Frontal cortex (tissue), 4 donors: ENCODE data around the gene NR4A3. TPM values are rescaled to one million over a fixed set of nuclear protein-coding genes. Genes with fewer than 3 reads are reported as not detected.

Experiments
- DNase-seq, 2 donors: peaks; one replicate each; pipeline ENCODE4 v3.0.0; 2012; ENCODE audit warnings: low spot score in 2 of 2
- FAIRE-seq: peaks from 2 replicates; lab custom pipeline; 2012; peaks lifted over from hg19 to GRCh38; lab: Jason Lieb, UNC
- total RNA-seq: library from RNA; depleted of rRNA; stranded (reverse); fragments of >200 nt; gene quantifications from one replicate; pipeline ENCODE4 v1.2.3, GENCODE V29; 2014
- donor health status: control.
- donor health status: control.
- donor health status: control.

Gene NR4A3
- total RNA-seq, 1 donor from 2014 or later, result 3.7 TPM

DNA sequence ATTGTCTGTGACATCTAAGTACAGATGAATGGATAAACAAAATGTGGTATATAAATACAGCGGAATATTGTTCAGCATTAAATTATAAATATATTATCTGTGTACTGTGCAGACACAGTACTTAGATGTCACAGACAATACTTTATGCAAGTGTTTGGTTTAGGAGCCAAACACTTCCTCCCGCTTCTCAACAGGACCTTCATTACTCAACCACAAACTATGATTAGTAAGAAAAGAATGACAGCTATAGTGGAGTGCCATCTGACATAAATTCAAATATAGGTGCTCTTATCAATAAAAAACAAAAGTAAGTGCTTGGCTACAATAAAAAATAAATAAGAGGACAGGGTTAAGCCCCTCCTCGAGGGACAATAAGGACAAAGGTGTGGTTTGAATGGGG lies 45.9 kb downstream of the NR4A3 start:
- DNase-seq (no peak), FAIRE-seq (no peak)

GRCh38 chr9:99867968-99868367 lies 46.3 kb downstream of the NR4A3 start:
- FAIRE-seq, result no peak
- DNase-seq, result no peak

DNA sequence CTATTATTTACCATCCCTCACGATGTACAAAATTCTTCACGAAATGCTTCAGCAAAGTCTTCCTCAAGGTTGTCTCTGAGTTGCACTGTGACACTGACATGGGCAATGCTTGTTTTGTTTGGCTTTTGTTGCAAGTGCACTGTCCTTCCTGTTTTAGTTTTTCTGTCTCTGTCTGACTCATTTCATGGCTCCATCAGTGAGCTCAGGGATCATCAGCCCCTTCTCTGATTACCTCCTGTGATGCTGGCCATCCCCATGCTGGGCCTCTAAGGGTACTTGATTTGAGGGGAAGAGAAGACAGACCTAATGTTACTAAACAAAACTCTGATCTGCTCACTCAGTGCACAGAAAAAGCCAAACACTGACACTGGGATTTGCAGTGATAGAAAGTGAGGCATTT lies 47.2 kb downstream of the NR4A3 start:
- DNase-seq (no peak), FAIRE-seq (no peak)

DNA sequence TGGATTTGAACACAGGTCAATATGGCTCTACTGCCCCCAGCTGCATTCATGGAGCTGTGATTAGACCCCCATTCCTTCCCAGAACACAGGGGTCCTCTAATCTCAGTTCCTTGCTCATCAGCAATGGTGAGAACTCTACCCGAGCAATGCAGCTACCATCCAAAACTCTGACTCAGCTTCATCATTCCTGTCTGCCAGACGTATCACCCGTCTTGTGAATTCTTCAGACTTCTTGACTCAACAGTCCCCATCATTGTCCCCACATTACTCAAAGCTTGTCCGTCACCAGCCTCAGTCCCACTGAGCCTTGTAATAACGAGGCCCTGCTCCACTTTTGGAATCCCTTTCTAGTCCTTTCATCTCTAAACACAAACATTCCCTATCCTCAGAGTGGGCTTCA lies 48.4 kb downstream of the NR4A3 start:
- DNase-seq, result no peak
- no peak for FAIRE-seq

DNA sequence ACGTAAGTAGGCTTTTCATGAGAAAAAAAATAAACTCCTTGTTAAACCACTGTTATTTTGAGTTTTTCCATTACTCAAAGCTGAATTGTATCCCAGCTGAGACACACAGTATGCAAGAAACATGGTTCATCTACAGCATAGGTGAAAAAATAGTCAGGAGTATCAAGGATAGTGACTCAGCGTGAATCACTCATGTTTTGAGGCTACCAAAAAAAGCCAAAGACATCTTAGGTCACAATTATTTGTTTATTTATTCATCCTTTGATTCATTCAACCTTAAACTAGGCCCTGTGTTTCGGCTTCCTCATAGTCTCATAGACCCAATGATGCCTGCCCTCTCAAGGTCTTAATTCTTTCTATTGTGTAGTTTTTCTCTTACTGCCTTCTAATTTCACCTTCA lies 51.8 kb downstream of the NR4A3 start:
- DNase-seq, result no peak
- no peak for FAIRE-seq

DNA sequence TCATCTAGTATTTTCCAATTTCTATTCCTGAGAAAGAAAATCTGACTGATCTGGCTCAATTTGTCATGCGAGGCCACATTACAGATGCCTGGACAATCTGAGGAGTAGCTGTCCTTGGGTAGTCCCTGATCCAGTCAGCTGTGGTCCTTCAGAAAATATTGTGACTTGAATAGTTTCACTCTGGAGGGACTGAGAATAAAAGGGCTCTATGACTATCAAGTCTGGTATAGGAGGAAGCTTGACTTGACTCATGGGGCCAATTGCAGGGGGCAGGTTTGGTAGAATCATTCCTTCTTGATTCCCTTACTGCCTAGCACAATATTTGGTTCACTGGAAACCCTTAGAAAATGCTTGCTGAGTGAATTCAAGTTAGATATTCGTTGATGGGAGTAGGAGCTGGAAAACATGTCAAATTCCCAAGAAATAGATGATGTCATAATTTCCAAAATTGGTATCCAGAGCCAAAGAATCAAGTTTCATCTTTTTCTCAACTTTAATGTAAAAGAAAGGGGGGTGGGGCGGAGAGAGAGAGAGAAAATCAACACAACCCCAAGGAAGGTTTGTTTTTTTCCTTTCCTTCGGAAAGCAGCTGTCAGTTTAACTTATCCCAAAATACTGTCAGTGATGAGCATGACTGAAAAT lies 52.4 kb downstream of the NR4A3 start:
- DNase-seq (no peak), FAIRE-seq (no peak)

GRCh38 chr9:99876190-99876589 lies 54.5 kb downstream of the NR4A3 start:
- no peak for FAIRE-seq

DNA sequence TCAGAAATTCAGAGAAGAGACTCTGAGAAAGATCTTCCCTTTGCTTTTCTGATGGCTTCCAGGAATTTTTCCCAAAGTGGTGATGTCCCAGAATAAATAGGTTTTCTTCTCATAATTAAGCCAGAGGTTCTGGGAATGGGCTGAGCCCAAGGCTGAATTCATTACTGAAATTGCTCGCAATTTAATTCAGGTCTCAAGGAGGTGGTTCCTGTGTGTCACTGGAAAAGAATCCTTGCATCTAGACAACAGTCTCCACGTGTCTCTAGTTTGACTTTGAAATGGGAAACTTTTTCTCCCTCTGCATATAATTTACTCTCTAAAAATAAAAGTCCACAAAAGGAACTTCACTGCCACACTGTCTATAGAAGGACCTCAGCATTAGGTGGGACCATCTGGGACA lies 57.0 kb downstream of the NR4A3 start:
- DNase-seq (no peak), FAIRE-seq (no peak)

More at GRCh38 chr9:99876190-99876589, 54.5 kb downstream of the NR4A3 start:
- no peak for DNase-seq

GRCh38 chr9:99881769-99882168 lies 60.1 kb downstream of the NR4A3 start:
- FAIRE-seq (no peak), DNase-seq (no peak)

DNA sequence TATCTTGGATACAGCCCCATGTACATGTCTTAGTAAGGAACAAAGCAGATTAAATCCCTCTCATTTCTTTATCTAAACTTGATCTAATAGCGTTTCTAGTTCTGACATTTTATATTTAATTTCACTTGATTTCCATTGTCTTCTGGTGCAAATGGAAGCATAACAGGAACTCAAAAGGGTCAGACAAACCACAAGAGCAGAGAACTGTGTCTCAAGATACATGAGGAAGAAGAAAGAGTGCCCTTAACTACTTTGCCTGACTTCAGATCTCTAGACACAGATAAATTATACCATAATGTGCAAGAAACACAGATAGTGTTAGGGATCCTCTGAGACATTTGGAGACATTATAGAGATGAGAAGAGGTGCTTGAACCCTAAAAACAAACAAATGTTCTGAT lies 64.1 kb downstream of the NR4A3 start:
- no peak for FAIRE-seq
- DNase-seq, result no peak

GRCh38 chr9:99889120-99889519 lies 67.4 kb downstream of the NR4A3 start:
- DNase-seq (no peak), FAIRE-seq (no peak)

GRCh38 chr9:99894826-99895225 lies 73.1 kb downstream of the NR4A3 start:
- no peak for DNase-seq
- FAIRE-seq, result no peak

GRCh38 chr9:99895510-99895909 lies 73.8 kb downstream of the NR4A3 start:
- FAIRE-seq, result no peak

GRCh38 chr9:99896119-99896518 lies 74.4 kb downstream of the NR4A3 start:
- DNase-seq (no peak), FAIRE-seq (no peak)

More at GRCh38 chr9:99895510-99895909, 73.8 kb downstream of the NR4A3 start:
- DNase-seq, result no peak

DNA sequence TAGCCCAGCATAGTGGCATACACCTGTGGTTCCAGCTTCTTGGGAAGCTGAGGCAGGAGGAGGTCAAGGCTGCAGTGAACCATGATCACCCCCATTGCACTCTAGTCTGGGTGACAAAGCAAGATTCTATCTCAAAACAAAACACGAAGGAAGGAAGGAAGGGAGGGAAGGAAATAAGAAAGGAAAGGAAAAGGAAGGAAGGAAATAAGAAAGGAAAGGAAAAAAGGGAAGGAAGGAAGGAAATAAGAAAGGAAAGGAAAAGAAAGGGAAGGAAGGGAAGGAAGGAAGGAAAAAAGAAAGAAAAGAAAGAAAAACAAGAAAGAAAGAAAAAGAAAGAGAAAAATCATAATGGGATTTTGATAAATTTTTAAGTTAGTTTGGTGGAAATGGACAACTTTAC lies 81.7 kb downstream of the NR4A3 start:
- DNase-seq, result no peak
- no peak for FAIRE-seq

- no peak for FAIRE-seq
- DNase-seq, result no peak
Observed at GRCh38 chr9:99905833-99906402, 84.2 kb downstream of the NR4A3 start.

GRCh38 chr9:99906403-99907207 lies 84.9 kb downstream of the NR4A3 start, which contains the start of gene STX17:
Gene STX17 (plus strand): TSS chr9:99906654. CDS start chr9:99915240, 8,586 bp downstream.
- no peak for FAIRE-seq
- peak; percentile 87 for DNase-seq

DNA sequence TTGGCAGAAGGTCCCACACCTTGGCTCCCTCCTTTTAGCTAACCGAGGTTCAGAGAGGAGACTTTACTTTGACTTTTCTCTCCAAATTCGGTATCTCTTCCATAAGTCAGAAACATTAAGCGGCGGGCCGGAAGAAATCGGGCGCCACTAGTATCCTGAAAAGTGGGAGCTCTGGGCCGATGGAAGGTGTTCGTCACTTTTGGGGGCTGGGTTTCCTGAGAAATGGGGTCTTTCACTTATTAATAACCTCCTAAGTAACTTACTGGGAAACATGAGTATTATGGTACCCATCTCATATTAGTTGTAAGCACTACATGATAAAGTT lies 85.5 kb downstream of the NR4A3 start:
- FAIRE-seq (no peak), DNase-seq (peak in 1 of 2 donors; percentile 2)

DNA sequence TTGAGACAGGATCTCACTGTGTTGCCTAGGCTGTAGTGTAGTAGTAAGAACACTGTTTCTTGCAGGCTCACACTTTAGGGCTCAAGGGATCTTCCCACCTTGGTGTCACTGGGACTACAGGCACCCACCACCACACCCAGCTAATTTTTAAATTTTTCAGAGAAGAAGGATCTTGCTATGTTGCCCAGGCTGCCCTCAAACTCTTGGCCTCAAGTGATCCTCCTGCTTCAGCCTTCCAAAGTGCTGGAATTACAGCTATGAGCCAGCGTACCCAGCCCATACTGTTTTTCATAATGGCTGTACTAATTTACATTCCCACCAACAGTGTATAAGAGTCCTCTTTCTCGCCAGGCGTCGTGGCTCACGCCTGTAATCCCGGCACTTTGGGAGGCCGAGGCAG lies 89.9 kb downstream of the NR4A3 start:
- FAIRE-seq (no peak), DNase-seq (no peak)
